Adipocyte (in vitro differentiated cells): ENCODE data around the gene ELOVL6.

Experiments used
- DNase-seq: peaks from one replicate; pipeline ENCODE4 v3.0.0-alpha.2; 2015; ENCODE audit warnings: low read depth
- H3K27me3 ChIP-seq: replicated peaks from 2 replicates; pipeline ENCODE4 v1.7.0; 2013; ENCODE audit warnings: mild to moderate bottlenecking, low read length, moderate library complexity; ENCODE audit not compliant: control insufficient read depth, insufficient read depth
- H3K36me3 ChIP-seq: 2 replicates; pipeline ENCODE4 v1.7.0; 2013; ENCODE audit warnings: low read length, mild to moderate bottlenecking, moderate library complexity; ENCODE audit not compliant: control insufficient read depth, insufficient read depth, severe bottlenecking
- H3K4me1 ChIP-seq: 2 replicates; pipeline ENCODE4 v1.7.0; 2013; ENCODE audit warnings: mild to moderate bottlenecking, low read length, moderate library complexity; ENCODE audit not compliant: control insufficient read depth, insufficient read depth
- H3K4me3 ChIP-seq: 2 replicates; pipeline ENCODE4 v1.7.0; 2013; ENCODE audit warnings: mild to moderate bottlenecking, low read length, moderate library complexity
- H3K9ac ChIP-seq: 2 replicates; pipeline ENCODE4 v1.7.0; 2013; ENCODE audit warnings: mild to moderate bottlenecking, low read length, moderate library complexity
- H3K9me3 ChIP-seq: 2 replicates; pipeline ENCODE4 v1.7.0; 2013; ENCODE audit warnings: mild to moderate bottlenecking, low read length, moderate library complexity; ENCODE audit not compliant: control insufficient read depth

The ELOVL6 gene

GRCh38 chr4:110022457-110022856 is 176.0 kb downstream of the ELOVL6 start:
- DNase-seq, result no peak
- Histone ChIP-seq H3K4me3 (no peak overlapping the region), H3K27me3 (no peaks in the 10 kb centered on the region), H3K9ac (no peak overlapping the region), H3K4me1 (peaks cover 10% of the 10 kb centered on the region), H3K9me3 (no peaks in the 10 kb centered on the region), H3K36me3 (no peaks in the 10 kb centered on the region)

- DNase-seq, result peak; percentile 20
- no peaks in the 10 kb centered on the region for H3K9me3 ChIP-seq
- no peaks in the 10 kb centered on the region for H3K36me3 ChIP-seq
- H3K4me3 ChIP-seq, result no peak overlapping the region
- no peak overlapping the region for H3K9ac ChIP-seq
- H3K27me3 ChIP-seq, result no peaks in the 10 kb centered on the region
- peaks cover 10% of the 10 kb centered on the region for H3K4me1 ChIP-seq
Observed at GRCh38 chr4:110020646-110021443, 177.6 kb downstream of the ELOVL6 start.

- Histone ChIP-seq H3K27me3 (no peaks in the 10 kb centered on the region), H3K4me3 (no peak overlapping the region), H3K36me3 (no peaks in the 10 kb centered on the region), H3K9me3 (no peaks in the 10 kb centered on the region), H3K9ac (no peak overlapping the region), H3K4me1 (peaks cover 10% of the 10 kb centered on the region)
- DNase-seq, result peak; percentile 32
Observed at GRCh38 chr4:110020139-110020538, 178.3 kb downstream of the ELOVL6 start.

GRCh38 chr4:110019153-110019552 is 179.3 kb downstream of the ELOVL6 start:
- no peaks in the 10 kb centered on the region for H3K27me3 ChIP-seq
- H3K9ac ChIP-seq, result no peak overlapping the region
- DNase-seq, result no peak
- H3K36me3 ChIP-seq, result no peaks in the 10 kb centered on the region
- no peak overlapping the region for H3K4me3 ChIP-seq
- peaks cover 10% of the 10 kb centered on the region for H3K4me1 ChIP-seq
- no peaks in the 10 kb centered on the region for H3K9me3 ChIP-seq

GRCh38 chr4:110014233-110014632 is 184.2 kb downstream of the ELOVL6 start:
- Histone ChIP-seq H3K9me3 (no peaks in the 10 kb centered on the region), H3K9ac (no peak overlapping the region), H3K4me3 (no peak overlapping the region), H3K4me1 (no peaks in the 10 kb centered on the region), H3K27me3 (no peaks in the 10 kb centered on the region), H3K36me3 (no peaks in the 10 kb centered on the region)
- DNase-seq, result no peak

GRCh38 chr4:110012917-110013316 is 185.5 kb downstream of the ELOVL6 start:
- Histone ChIP-seq H3K27me3 (no peaks in the 10 kb centered on the region), H3K4me3 (no peak overlapping the region), H3K9ac (no peak overlapping the region), H3K9me3 (no peaks in the 10 kb centered on the region), H3K36me3 (no peaks in the 10 kb centered on the region), H3K4me1 (no peaks in the 10 kb centered on the region)
- DNase-seq, result no peak

- no peaks in the 10 kb centered on the region for H3K9me3 ChIP-seq
- H3K9ac ChIP-seq, result no peak overlapping the region
- H3K36me3 ChIP-seq, result no peaks in the 10 kb centered on the region
- no peaks in the 10 kb centered on the region for H3K27me3 ChIP-seq
- H3K4me1 ChIP-seq, result no peaks in the 10 kb centered on the region
- no peak for DNase-seq
- no peak overlapping the region for H3K4me3 ChIP-seq
Observed at GRCh38 chr4:110010797-110011196, 187.6 kb downstream of the ELOVL6 start.

GRCh38 chr4:110009550-110009949 is 188.9 kb downstream of the ELOVL6 start:
- H3K4me1 ChIP-seq, result no peaks in the 10 kb centered on the region
- no peak overlapping the region for H3K9ac ChIP-seq
- H3K36me3 ChIP-seq, result no peaks in the 10 kb centered on the region

GRCh38 chr4:110008540-110008939 is 189.9 kb downstream of the ELOVL6 start:
- Histone ChIP-seq H3K4me3 (no peak overlapping the region), H3K9me3 (no peaks in the 10 kb centered on the region), H3K36me3 (no peaks in the 10 kb centered on the region), H3K27me3 (no peaks in the 10 kb centered on the region), H3K9ac (no peak overlapping the region), H3K4me1 (no peaks in the 10 kb centered on the region)
- no peak for DNase-seq

More at GRCh38 chr4:110009550-110009949, 188.9 kb downstream of the ELOVL6 start:
- H3K9me3 ChIP-seq, result no peaks in the 10 kb centered on the region
- no peaks in the 10 kb centered on the region for H3K27me3 ChIP-seq
- no peak overlapping the region for H3K4me3 ChIP-seq
- no peak for DNase-seq

- DNase-seq, result no peak
- Histone ChIP-seq H3K9me3 (no peaks in the 10 kb centered on the region), H3K4me1 (no peaks in the 10 kb centered on the region), H3K9ac (no peak overlapping the region), H3K4me3 (no peak overlapping the region), H3K27me3 (no peaks in the 10 kb centered on the region), H3K36me3 (no peaks in the 10 kb centered on the region)
Observed at GRCh38 chr4:110007217-110007616, 191.2 kb downstream of the ELOVL6 start.

- no peaks in the 10 kb centered on the region for H3K27me3 ChIP-seq
- peak; percentile 92 for DNase-seq
- no peak overlapping the region for H3K4me3 ChIP-seq
- no peaks in the 10 kb centered on the region for H3K4me1 ChIP-seq
- no peaks in the 10 kb centered on the region for H3K36me3 ChIP-seq
- H3K9ac ChIP-seq, result no peak overlapping the region
- no peaks in the 10 kb centered on the region for H3K9me3 ChIP-seq
Observed at GRCh38 chr4:110005461-110006056, 192.9 kb downstream of the ELOVL6 start.
